Measurements from ENCODE around the gene PCOLCE2. TPM values are rescaled to one million over a fixed set of nuclear protein-coding genes. Genes with fewer than 3 reads are reported as not detected.

The PCOLCE2 gene
- total and polyA plus RNA-seq, 10 of the 15 experiments (the other 5 are each of a cell fraction or from before 2014, with no cell fraction given) = 0.11 to 7.6 (median 0.40) TPM

GRCh38 chr3:142796823-142797222 lies 92.1 kb downstream of the PCOLCE2 start:
- in situ Hi-C loops (cut with MboI) (no loop called here), intact Hi-C loops (cut with micrococcal nuclease; ENCODE audit: unreplicated experiment) (no loop called here)
- no peaks in the 10 kb centered on the region for H4K20me1 ChIP-seq (ENCODE audit: control insufficient read depth, insufficient read depth)
- H3K27ac ChIP-seq (ENCODE audit: control insufficient read depth, insufficient read depth) = no peak overlapping the region
- H3K4me2 ChIP-seq (ENCODE audit: control insufficient read depth, insufficient read depth) = no peak overlapping the region
- FAIRE-seq = no peak
- H2AFZ ChIP-seq (ENCODE audit: control insufficient read depth, low read depth, low read length) = no peak overlapping the region
- H3K27me3 ChIP-seq (replicated peaks in 1 of 2; ENCODE audit: control insufficient read depth in 2 of 2, insufficient read depth in 2 of 2, low read length in 1 of 2) = peaks cover 0 to 5% of the 10 kb centered on the region in 2 experiments; a peak in 2 of 4 replicates
- H3K4me3 ChIP-seq = no peak overlapping the region
- WGBS (ENCODE audit: insufficient coverage, insufficient replicate concordance, low lambda C conversion rate, missing lambda C conversion rate) = 14% methylated on average over 2 of the region's 2 CpGs
- BruUV-seq (replicated peaks) = no TSS peak
- ChIA-PET RAD21 (ENCODE audit: unreplicated experiment) (no interaction called here), SMC1A (ENCODE audit: uncharacterized antibody, unreplicated experiment) (no interaction called here), CTCF (no interaction called here), POLR2A (no interaction called here)
- H3K9me3 ChIP-seq (replicated peaks; ENCODE audit: control insufficient read depth, insufficient read depth, low read length) = no peaks in the 10 kb centered on the region; the same call in 2 of the 3 replicates
- no peaks in the 10 kb centered on the region for H3K4me1 ChIP-seq (ENCODE audit: control insufficient read depth, insufficient read depth, low read length)
- H3K79me2 ChIP-seq (ENCODE audit: control insufficient read depth, insufficient read depth, low read length) = no peaks in the 10 kb centered on the region
- no peaks in the 10 kb centered on the region for H3K36me3 ChIP-seq (ENCODE audit: control insufficient read depth in 2 of 2, insufficient read depth in 2 of 2, low read length in 1 of 2)
- no peak overlapping the region for H3K9ac ChIP-seq (ENCODE audit: control insufficient read depth, insufficient read depth, low read length)
- no peak for ATAC-seq
- DNase-seq (ENCODE audit: low read depth, low spot score) = no peak
- no peak for TF ChIP-seq ZBTB11 (CRISPR knock-in tag; IDR thresholded peaks at IDR 0.05)
- TF ChIP-seq BHLHE40 (IDR thresholded peaks at IDR 0.05; ENCODE audit: borderline replicate concordance in 1 of 2, low read depth in 2 of 2, low read length in 1 of 2) = no peak
- TF ChIP-seq RUNX3 (IDR thresholded peaks at IDR 0.05; ENCODE audit: low read length) = no peak
- no peak for TF ChIP-seq CEBPZ (IDR thresholded peaks at IDR 0.05; ENCODE audit: low read depth, low read length)
- no peak for TF ChIP-seq USF1 (IDR thresholded peaks at IDR 0.05; ENCODE audit: borderline replicate concordance, extremely low read length, insufficient read depth, low read depth, low read length)
- TF ChIP-seq ZNF384 (IDR thresholded peaks at IDR 0.05; ENCODE audit: borderline replicate concordance, low read depth, low read length) = no peak

All from GM12878 (cell line).